GM23338 (cell line): ENCODE data around the gene GNB1L. TPM values are rescaled to one million over a fixed set of nuclear protein-coding genes. Genes with fewer than 3 reads are reported as not detected.

Experiments
- ATAC-seq: fragments of 200-7000 bp; cut with Tn5 transposase; 3 replicates; pipeline ENCODE4 v1.9.1; 2020
- DNase-seq: peaks from one replicate; pipeline ENCODE4 v3.0.0-alpha.2; 2015; ENCODE audit warnings: low spot score
- H2AFZ ChIP-seq: fragments of 200-600 bp; sonication (generic); 2 replicates; pipeline ENCODE4 v1.8.0; 2016; ENCODE audit warnings: antibody characterized with exemption, mild to moderate bottlenecking, moderate library complexity
- H3F3A ChIP-seq: fragments of 200-600 bp; sonication (generic); replicated peaks from 2 replicates; pipeline ENCODE4 v1.8.0; 2017; ENCODE audit warnings: antibody characterized with exemption, mixed run types, low read depth
- H3K27ac ChIP-seq: fragments of 200-600 bp; sonication (generic); 2 replicates; pipeline ENCODE4 v1.6.1; 2016; ENCODE audit warnings: low read depth
- H3K27me3 ChIP-seq: fragments of 200-600 bp; sonication (generic); 2 replicates; pipeline ENCODE4 v1.8.0; 2016; ENCODE audit warnings: mild to moderate bottlenecking, mixed run types, moderate library complexity; ENCODE audit not compliant: insufficient read depth
- H3K36me3 ChIP-seq: fragments of 200-600 bp; sonication (generic); 2 replicates; pipeline ENCODE4 v1.8.0; 2016; ENCODE audit warnings: mild to moderate bottlenecking; ENCODE audit not compliant: insufficient read depth
- H3K4me1 ChIP-seq: fragments of 200-600 bp; sonication (generic); 2 replicates; pipeline ENCODE4 v1.8.0; 2016; ENCODE audit warnings: mild to moderate bottlenecking, moderate library complexity; ENCODE audit not compliant: insufficient read depth
- H3K4me2 ChIP-seq: fragments of 200-600 bp; sonication (generic); 2 replicates; pipeline ENCODE4 v1.7.1; 2017; ENCODE audit warnings: mixed run types
- H3K4me3 ChIP-seq: fragments of 200-600 bp; sonication (generic); 2 replicates; pipeline ENCODE4 v1.6.1; 2016; ENCODE audit warnings: mixed run types
- H3K79me2 ChIP-seq: fragments of 200-600 bp; sonication (generic); replicated peaks from 2 replicates; pipeline ENCODE4 v1.8.0; 2017; ENCODE audit warnings: mild to moderate bottlenecking; ENCODE audit not compliant: insufficient read depth
- H3K9me2 ChIP-seq: fragments of 200-600 bp; sonication (generic); 2 replicates; pipeline ENCODE4 v1.8.0; 2017; ENCODE audit not compliant: insufficient read depth
- H4K20me1 ChIP-seq: fragments of 200-600 bp; sonication (generic); replicated peaks from 2 replicates; pipeline ENCODE4 v1.8.0; 2017; ENCODE audit warnings: mild to moderate bottlenecking; ENCODE audit not compliant: insufficient read depth
- H3K27ac Mint-ChIP-seq: 2 replicates; pipeline ENCODE4 v1.8.0; 2020; ENCODE audit warnings: inconsistent platforms, mild to moderate bottlenecking, moderate library complexity, mixed read lengths
- H3K27me3 Mint-ChIP-seq: 3 replicates; pipeline ENCODE4 v1.8.0; 2022; ENCODE audit warnings: low read depth, mild to moderate bottlenecking, moderate library complexity, mixed read lengths, inconsistent platforms; ENCODE audit not compliant: insufficient read depth, poor library complexity
- H3K36me3 Mint-ChIP-seq: 3 replicates; pipeline ENCODE4 v1.8.0; 2021; ENCODE audit warnings: low read depth, mild to moderate bottlenecking, inconsistent platforms, moderate library complexity, mixed read lengths
- H3K4me1 Mint-ChIP-seq: 3 replicates; pipeline ENCODE4 v1.8.0; 2020; ENCODE audit warnings: mild to moderate bottlenecking, inconsistent platforms, mixed read lengths
- H3K4me3 Mint-ChIP-seq: 3 replicates; pipeline ENCODE4 v1.8.0; 2021; ENCODE audit warnings: moderate library complexity, mild to moderate bottlenecking, inconsistent platforms, mixed read lengths
- H3K9me3 Mint-ChIP-seq: 3 replicates; pipeline ENCODE4 v1.8.0; 2020; ENCODE audit warnings: moderate library complexity, mild to moderate bottlenecking, inconsistent platforms, mixed read lengths
- EZH2 ChIP-seq: fragments of 200-600 bp; sonication (generic); IDR thresholded peaks from one replicate; pipeline ENCODE4 v1.8.0; 2017; ENCODE audit warnings: antibody characterized with exemption, mild to moderate bottlenecking, low read depth; ENCODE audit not compliant: unreplicated experiment
- NANOG ChIP-seq: IDR thresholded peaks from 2 replicates; pipeline ENCODE4 v1.6.1; 2016; ENCODE audit warnings: antibody characterized with exemption, borderline replicate concordance
- ZNF114 ChIP-seq: fragments of 250-450 bp; sonication (Bioruptor Pico); IDR thresholded peaks from 2 replicates; pipeline ENCODE4 v1.5.0; 2020; ENCODE audit warnings: mild to moderate bottlenecking, moderate library complexity
- polyA plus RNA-seq: library from polyadenylated mRNA; unstranded; fragments of >200 nt; fragmentation: Nextera tagmentation; extraction: Ambion mirVana; gene quantifications from 2 replicates; pipeline ENCODE4 v1.2.1, GENCODE V29; 2016
- total RNA-seq: library from RNA; depleted of rRNA; stranded (reverse); fragments of >200 nt; shearing (Covaris generic); gene quantifications from 2 replicates; pipeline ENCODE4 v1.2.3, GENCODE V29; 2014
- TF ChIP-seq, protein P1 (sequence below), 2 experiments: fragments of 200-600 bp in 1 of 2; sonication (generic) in 1 of 2; conservative IDR thresholded peaks; 2 replicates each; pipeline versions ENCODE4 v1.5.1 to v1.6.1; 2016 to 2017; ENCODE audit warnings: antibody characterized with exemption in 2 of 2, low read depth in 2 of 2, mild to moderate bottlenecking in 2 of 2, moderate library complexity in 1 of 2
- TF ChIP-seq, protein P2 (sequence below): fragments of 250-450 bp; sonication (Bioruptor Pico); IDR thresholded peaks from 2 replicates; pipeline ENCODE4 v1.5.0; 2020; ENCODE audit warnings: mild to moderate bottlenecking, moderate library complexity

Gene GNB1L
- total and polyA plus RNA-seq, 2 experiments from 2014 or later: 15.2 to 27.8 TPM

- Histone ChIP-seq H3K27me3 (no peaks in the 10 kb centered on the region), H3K79me2 (no peaks in the 10 kb centered on the region), H3K4me1 (peaks cover 15% of the 10 kb centered on the region), H3K36me3 (no peaks in the 10 kb centered on the region), H2AFZ (no peak overlapping the region), H3K4me2 (no peak overlapping the region), H3F3A (no peaks in the 10 kb centered on the region; the same call in 1 of the 2 replicates), H4K20me1 (no peaks in the 10 kb centered on the region), H3K27ac (no peak overlapping the region), H3K4me3 (no peak overlapping the region), H3K9me2 (no peaks in the 10 kb centered on the region)
- TF ChIP-seq EZH2 (no peak), ZNF114 (CRISPR knock-in tag) (no peak), NANOG (no peak)
- TF ChIP-seq, protein P1, sequence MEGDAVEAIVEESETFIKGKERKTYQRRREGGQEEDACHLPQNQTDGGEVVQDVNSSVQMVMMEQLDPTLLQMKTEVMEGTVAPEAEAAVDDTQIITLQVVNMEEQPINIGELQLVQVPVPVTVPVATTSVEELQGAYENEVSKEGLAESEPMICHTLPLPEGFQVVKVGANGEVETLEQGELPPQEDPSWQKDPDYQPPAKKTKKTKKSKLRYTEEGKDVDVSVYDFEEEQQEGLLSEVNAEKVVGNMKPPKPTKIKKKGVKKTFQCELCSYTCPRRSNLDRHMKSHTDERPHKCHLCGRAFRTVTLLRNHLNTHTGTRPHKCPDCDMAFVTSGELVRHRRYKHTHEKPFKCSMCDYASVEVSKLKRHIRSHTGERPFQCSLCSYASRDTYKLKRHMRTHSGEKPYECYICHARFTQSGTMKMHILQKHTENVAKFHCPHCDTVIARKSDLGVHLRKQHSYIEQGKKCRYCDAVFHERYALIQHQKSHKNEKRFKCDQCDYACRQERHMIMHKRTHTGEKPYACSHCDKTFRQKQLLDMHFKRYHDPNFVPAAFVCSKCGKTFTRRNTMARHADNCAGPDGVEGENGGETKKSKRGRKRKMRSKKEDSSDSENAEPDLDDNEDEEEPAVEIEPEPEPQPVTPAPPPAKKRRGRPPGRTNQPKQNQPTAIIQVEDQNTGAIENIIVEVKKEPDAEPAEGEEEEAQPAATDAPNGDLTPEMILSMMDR (conservative IDR thresholded peaks at IDR 0.05; ENCODE audit: low read depth in 2 of 2): no peak
- TF ChIP-seq, protein P2, sequence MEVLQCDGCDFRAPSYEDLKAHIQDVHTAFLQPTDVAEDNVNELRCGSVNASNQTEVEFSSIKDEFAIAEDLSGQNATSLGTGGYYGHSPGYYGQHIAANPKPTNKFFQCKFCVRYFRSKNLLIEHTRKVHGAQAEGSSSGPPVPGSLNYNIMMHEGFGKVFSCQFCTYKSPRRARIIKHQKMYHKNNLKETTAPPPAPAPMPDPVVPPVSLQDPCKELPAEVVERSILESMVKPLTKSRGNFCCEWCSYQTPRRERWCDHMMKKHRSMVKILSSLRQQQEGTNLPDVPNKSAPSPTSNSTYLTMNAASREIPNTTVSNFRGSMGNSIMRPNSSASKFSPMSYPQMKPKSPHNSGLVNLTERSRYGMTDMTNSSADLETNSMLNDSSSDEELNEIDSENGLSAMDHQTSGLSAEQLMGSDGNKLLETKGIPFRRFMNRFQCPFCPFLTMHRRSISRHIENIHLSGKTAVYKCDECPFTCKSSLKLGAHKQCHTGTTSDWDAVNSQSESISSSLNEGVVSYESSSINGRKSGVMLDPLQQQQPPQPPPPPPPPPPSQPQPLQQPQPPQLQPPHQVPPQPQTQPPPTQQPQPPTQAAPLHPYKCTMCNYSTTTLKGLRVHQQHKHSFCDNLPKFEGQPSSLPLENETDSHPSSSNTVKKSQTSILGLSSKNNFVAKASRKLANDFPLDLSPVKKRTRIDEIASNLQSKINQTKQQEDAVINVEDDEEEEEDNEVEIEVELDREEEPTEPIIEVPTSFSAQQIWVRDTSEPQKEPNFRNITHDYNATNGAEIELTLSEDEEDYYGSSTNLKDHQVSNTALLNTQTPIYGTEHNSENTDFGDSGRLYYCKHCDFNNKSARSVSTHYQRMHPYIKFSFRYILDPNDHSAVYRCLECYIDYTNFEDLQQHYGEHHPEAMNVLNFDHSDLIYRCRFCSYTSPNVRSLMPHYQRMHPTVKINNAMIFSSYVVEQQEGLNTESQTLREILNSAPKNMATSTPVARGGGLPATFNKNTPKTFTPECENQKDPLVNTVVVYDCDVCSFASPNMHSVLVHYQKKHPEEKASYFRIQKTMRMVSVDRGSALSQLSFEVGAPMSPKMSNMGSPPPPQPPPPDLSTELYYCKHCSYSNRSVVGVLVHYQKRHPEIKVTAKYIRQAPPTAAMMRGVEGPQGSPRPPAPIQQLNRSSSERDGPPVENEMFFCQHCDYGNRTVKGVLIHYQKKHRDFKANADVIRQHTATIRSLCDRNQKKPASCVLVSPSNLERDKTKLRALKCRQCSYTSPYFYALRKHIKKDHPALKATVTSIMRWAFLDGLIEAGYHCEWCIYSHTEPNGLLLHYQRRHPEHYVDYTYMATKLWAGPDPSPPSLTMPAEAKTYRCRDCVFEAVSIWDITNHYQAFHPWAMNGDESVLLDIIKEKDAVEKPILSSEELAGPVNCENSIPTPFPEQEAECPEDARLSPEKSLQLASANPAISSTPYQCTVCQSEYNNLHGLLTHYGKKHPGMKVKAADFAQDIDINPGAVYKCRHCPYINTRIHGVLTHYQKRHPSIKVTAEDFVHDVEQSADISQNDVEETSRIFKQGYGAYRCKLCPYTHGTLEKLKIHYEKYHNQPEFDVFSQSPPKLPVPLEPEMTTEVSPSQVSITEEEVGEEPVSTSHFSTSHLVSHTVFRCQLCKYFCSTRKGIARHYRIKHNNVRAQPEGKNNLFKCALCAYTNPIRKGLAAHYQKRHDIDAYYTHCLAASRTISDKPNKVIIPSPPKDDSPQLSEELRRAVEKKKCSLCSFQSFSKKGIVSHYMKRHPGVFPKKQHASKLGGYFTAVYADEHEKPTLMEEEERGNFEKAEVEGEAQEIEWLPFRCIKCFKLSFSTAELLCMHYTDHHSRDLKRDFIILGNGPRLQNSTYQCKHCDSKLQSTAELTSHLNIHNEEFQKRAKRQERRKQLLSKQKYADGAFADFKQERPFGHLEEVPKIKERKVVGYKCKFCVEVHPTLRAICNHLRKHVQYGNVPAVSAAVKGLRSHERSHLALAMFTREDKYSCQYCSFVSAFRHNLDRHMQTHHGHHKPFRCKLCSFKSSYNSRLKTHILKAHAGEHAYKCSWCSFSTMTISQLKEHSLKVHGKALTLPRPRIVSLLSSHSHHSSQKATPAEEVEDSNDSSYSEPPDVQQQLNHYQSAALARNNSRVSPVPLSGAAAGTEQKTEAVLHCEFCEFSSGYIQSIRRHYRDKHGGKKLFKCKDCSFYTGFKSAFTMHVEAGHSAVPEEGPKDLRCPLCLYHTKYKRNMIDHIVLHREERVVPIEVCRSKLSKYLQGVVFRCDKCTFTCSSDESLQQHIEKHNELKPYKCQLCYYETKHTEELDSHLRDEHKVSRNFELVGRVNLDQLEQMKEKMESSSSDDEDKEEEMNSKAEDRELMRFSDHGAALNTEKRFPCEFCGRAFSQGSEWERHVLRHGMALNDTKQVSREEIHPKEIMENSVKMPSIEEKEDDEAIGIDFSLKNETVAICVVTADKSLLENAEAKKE (CRISPR knock-in tag): no peak
- Mint-ChIP-seq H3K4me3 (no peak overlapping the region), H3K36me3 (no peaks in the 10 kb centered on the region; the same call in 2 of the 3 replicates), H3K9me3 (no peaks in the 10 kb centered on the region), H3K27me3 (peaks cover 21% of the 10 kb centered on the region), H3K27ac (no peak overlapping the region), H3K4me1 (peaks cover 23% of the 10 kb centered on the region)
- DNase-seq: no peak
- ATAC-seq: no peak
These were observed 32.1 kb upstream of the GNB1L start for GRCh38 chr22:19886605-19887255.
